ENCODE data around the gene ASB3.

GRCh38 chr2:53801547-53801946 is 14.8 kb upstream of the ASB3 start:
- TF ChIP-seq, protein P1, sequence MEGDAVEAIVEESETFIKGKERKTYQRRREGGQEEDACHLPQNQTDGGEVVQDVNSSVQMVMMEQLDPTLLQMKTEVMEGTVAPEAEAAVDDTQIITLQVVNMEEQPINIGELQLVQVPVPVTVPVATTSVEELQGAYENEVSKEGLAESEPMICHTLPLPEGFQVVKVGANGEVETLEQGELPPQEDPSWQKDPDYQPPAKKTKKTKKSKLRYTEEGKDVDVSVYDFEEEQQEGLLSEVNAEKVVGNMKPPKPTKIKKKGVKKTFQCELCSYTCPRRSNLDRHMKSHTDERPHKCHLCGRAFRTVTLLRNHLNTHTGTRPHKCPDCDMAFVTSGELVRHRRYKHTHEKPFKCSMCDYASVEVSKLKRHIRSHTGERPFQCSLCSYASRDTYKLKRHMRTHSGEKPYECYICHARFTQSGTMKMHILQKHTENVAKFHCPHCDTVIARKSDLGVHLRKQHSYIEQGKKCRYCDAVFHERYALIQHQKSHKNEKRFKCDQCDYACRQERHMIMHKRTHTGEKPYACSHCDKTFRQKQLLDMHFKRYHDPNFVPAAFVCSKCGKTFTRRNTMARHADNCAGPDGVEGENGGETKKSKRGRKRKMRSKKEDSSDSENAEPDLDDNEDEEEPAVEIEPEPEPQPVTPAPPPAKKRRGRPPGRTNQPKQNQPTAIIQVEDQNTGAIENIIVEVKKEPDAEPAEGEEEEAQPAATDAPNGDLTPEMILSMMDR (IDR thresholded peaks at IDR 0.05), result no peak
- TF ChIP-seq POLR2A (IDR thresholded peaks at IDR 0.05; ENCODE audit: low read depth) (no peak), POLR2AphosphoS5 (IDR thresholded peaks at IDR 0.05) (no peak)
